Measurements from ENCODE around the gene MDM2.

GRCh38 chr12:68804657-68805591 is 3.1 kb upstream of the MDM2 start:
- TF ChIP-seq CTCF (IDR thresholded peaks at IDR 0.05) (no peak), EZH2 (IDR thresholded peaks at IDR 0.05; ENCODE audit: borderline replicate concordance, insufficient read depth, low read depth, low read length, poor library complexity, severe bottlenecking) (no peak)
